Measurements from ENCODE around the gene AUTS2. TPM values are rescaled to one million over a fixed set of nuclear protein-coding genes. Genes with fewer than 3 reads are reported as not detected.

Gene AUTS2
- total RNA-seq, 1 experiment from 2014 or later = 2.5 TPM

GRCh38 chr7:69748530-69748929 is 150.3 kb downstream of the AUTS2 start:
- no peaks in the 10 kb centered on the region for H3K36me3 ChIP-seq (ENCODE audit: control insufficient read depth, insufficient read depth, low read length)
- no peaks in the 10 kb centered on the region for H3K27me3 ChIP-seq (ENCODE audit: control insufficient read depth, insufficient read depth, low read length)
- in situ Hi-C loops (cut with HindIII; ENCODE audit: low pct_unique_long_range_greater_than_20kb, low sequenced_read_pairs) (no loop called here), intact Hi-C loops (cut with micrococcal nuclease; ENCODE audit: unreplicated experiment) (no loop called here)
- H3K4me1 ChIP-seq (ENCODE audit: control insufficient read depth, insufficient read depth, low read length) = no peaks in the 10 kb centered on the region
- TF ChIP-seq POLR2AphosphoS5 (IDR thresholded peaks at IDR 0.05; ENCODE audit: low read depth, low read length) = no peak
- no peak for TF ChIP-seq REST (IDR thresholded peaks at IDR 0.05; ENCODE audit: insufficient read depth in 1 of 2, low read depth in 2 of 2, low read length in 1 of 2)
- TF ChIP-seq TCF7L2 (IDR thresholded peaks at IDR 0.05; ENCODE audit: low read depth, low read length) = no peak
- no peak for TF ChIP-seq SIN3A (IDR thresholded peaks at IDR 0.05; ENCODE audit: borderline replicate concordance, insufficient read depth, low read depth, low read length)
- no peak for TF ChIP-seq CTCF (IDR thresholded peaks at IDR 0.05)
- ATAC-seq (no peak), DNase-seq (ENCODE audit: low read depth, low spot score) (no peak)
- H3K27ac ChIP-seq (ENCODE audit: low read length) = no peak overlapping the region
- ChIA-PET POLR2A (no interaction called here), CTCF (no interaction called here)
- H3K4me3 ChIP-seq (ENCODE audit: low read depth in 2 of 2, low read length in 2 of 2) = no peak overlapping the region
- H3K9me3 ChIP-seq (ENCODE audit: control insufficient read depth, insufficient read depth, low read depth, low read length) = no peaks in the 10 kb centered on the region
- BruUV-seq (replicated peaks) = no TSS peak

DNA sequence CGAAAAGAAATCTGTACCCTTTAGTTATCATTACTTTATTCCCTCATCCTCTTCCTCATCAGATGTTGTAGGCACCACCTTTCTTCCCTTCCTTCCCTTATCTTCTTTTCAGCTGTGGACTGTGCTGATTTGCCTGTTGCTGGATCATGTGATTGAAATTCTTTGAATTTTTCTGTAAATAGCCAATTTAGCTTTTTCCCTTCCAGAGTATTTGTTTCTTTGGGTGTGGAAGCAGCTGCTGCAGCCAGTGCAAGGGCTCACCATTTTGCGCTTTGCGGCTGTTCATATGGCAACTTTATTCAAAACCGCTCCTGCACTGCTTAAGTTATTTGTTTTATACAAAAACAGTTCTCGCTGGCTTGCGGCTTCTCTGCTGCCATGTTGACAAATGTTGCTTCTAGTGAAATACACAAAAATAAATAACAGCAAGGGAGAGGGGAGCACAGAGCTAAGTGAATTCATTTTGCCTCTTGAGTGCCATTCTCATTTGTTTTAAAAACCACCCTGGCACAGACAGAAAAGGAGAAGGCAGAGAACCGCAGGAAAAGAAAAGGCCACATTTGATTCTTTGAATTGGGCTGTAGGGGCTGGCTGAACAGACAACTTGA is 151.2 kb downstream of the AUTS2 start:
- no peak for DNase-seq (ENCODE audit: low read depth, low spot score)
- intact Hi-C loops (cut with micrococcal nuclease; ENCODE audit: unreplicated experiment) (no loop called here), in situ Hi-C loops (cut with HindIII; ENCODE audit: low pct_unique_long_range_greater_than_20kb, low sequenced_read_pairs) (no loop called here)
- Histone ChIP-seq H3K27ac (ENCODE audit: low read length) (no peak overlapping the region), H3K27me3 (ENCODE audit: control insufficient read depth, insufficient read depth, low read length) (no peaks in the 10 kb centered on the region), H3K36me3 (ENCODE audit: control insufficient read depth, insufficient read depth, low read length) (no peaks in the 10 kb centered on the region), H3K9me3 (ENCODE audit: control insufficient read depth, insufficient read depth, low read depth, low read length) (no peaks in the 10 kb centered on the region), H3K4me1 (ENCODE audit: control insufficient read depth, insufficient read depth, low read length) (no peaks in the 10 kb centered on the region), H3K4me3 (ENCODE audit: low read depth in 2 of 2, low read length in 2 of 2) (no peak overlapping the region)
- ChIA-PET CTCF (no interaction called here), POLR2A (no interaction called here)
- TF ChIP-seq POLR2AphosphoS5 (IDR thresholded peaks at IDR 0.05; ENCODE audit: low read depth, low read length) (no peak), TCF7L2 (IDR thresholded peaks at IDR 0.05; ENCODE audit: low read depth, low read length) (no peak), SIN3A (IDR thresholded peaks at IDR 0.05; ENCODE audit: borderline replicate concordance, insufficient read depth, low read depth, low read length) (no peak), REST (IDR thresholded peaks at IDR 0.05; ENCODE audit: insufficient read depth in 1 of 2, low read depth in 2 of 2, low read length in 1 of 2) (no peak), CTCF (IDR thresholded peaks at IDR 0.05) (no peak)
- BruUV-seq (replicated peaks) = no TSS peak
- no peak for ATAC-seq

All from Panc1 (cell line).